HFFc6 (cell line): ENCODE data around the gene HSD11B2. TPM values are rescaled to one million over a fixed set of nuclear protein-coding genes. Genes with fewer than 3 reads are reported as not detected.
A peak's percentile ranks its signal among the peaks of the same experiment; 100 is the strongest.

Experiments used
- DNase-seq: peaks from one replicate; pipeline ENCODE4 v3.0.0-alpha.2; 2018
- H3K27ac Mint-ChIP-seq: 2 replicates; pipeline ENCODE4 v1.8.0; 2020; ENCODE audit warnings: mild to moderate bottlenecking, mixed read lengths
- H3K27me3 Mint-ChIP-seq: 2 replicates; pipeline ENCODE4 v1.8.0; 2021; ENCODE audit warnings: mild to moderate bottlenecking, moderate library complexity, mixed read lengths; ENCODE audit not compliant: insufficient read depth
- H3K36me3 Mint-ChIP-seq: 2 replicates; pipeline ENCODE4 v1.8.0; 2021; ENCODE audit warnings: low read depth, mixed read lengths
- H3K4me1 Mint-ChIP-seq: 2 replicates; pipeline ENCODE4 v1.8.0; 2020; ENCODE audit warnings: low read depth, mixed read lengths
- H3K4me3 Mint-ChIP-seq: 2 replicates; pipeline ENCODE4 v1.8.0; 2020; ENCODE audit warnings: mild to moderate bottlenecking, moderate library complexity, mixed read lengths
- H3K9me3 Mint-ChIP-seq: 2 replicates; pipeline ENCODE4 v1.8.0; 2020; ENCODE audit warnings: mild to moderate bottlenecking, mixed read lengths
- CTCF ChIP-seq: fragments of 200-600 bp; sonication (generic); IDR thresholded peaks from 2 replicates; pipeline ENCODE4 v1.5.0; 2021; ENCODE audit warnings: antibody characterized with exemption, mild to moderate bottlenecking
- total RNA-seq, 6 experiments: library from RNA; stranded (reverse); fragmentation: NEBNext Ultra II Directional; extraction: Animal tissue kit (Norgen Biotek cat#: 25700); gene quantifications; 2 replicates in 1 of 6; 3 replicates in 5 of 6; pipeline ENCODE4 v1.2.3, GENCODE V29; 2021

HSD11B2 gene
- total RNA-seq, 6 experiments from 2014 or later = not detected

GRCh38 chr16:67395458-67396158 is 35.3 kb upstream of the HSD11B2 start:
- Mint-ChIP-seq H3K27me3 (peaks cover 9% of the 10 kb centered on the region), H3K27ac (no peak overlapping the region), H3K36me3 (no peaks in the 10 kb centered on the region), H3K4me1 (no peaks in the 10 kb centered on the region), H3K4me3 (no peak overlapping the region), H3K9me3 (no peaks in the 10 kb centered on the region)
- no peak for TF ChIP-seq CTCF
- DNase-seq = no peak

GRCh38 chr16:67396159-67397035 is 34.5 kb upstream of the HSD11B2 start:
- H3K36me3 Mint-ChIP-seq = no peaks in the 10 kb centered on the region
- peak; percentile 94 for DNase-seq
- no peak overlapping the region for H3K4me3 Mint-ChIP-seq
- H3K27ac Mint-ChIP-seq = peak overlapping the region; percentile 59
- no peaks in the 10 kb centered on the region for H3K9me3 Mint-ChIP-seq
- peaks cover 15% of the 10 kb centered on the region for H3K27me3 Mint-ChIP-seq
- no peaks in the 10 kb centered on the region for H3K4me1 Mint-ChIP-seq
- no peak for TF ChIP-seq CTCF

- peaks cover 22% of the 10 kb centered on the region for H3K27me3 Mint-ChIP-seq
- no peaks in the 10 kb centered on the region for H3K4me1 Mint-ChIP-seq
- no peak for DNase-seq
- peak overlapping the region; percentile 24; the same call in 1 of the 2 replicates for H3K27ac Mint-ChIP-seq
- TF ChIP-seq CTCF = no peak
- no peak overlapping the region for H3K4me3 Mint-ChIP-seq
- H3K9me3 Mint-ChIP-seq = no peaks in the 10 kb centered on the region
- no peaks in the 10 kb centered on the region for H3K36me3 Mint-ChIP-seq
Measured at GRCh38 chr16:67397036-67397801, 33.7 kb upstream of the HSD11B2 start.

- Mint-ChIP-seq H3K4me3 (no peak overlapping the region), H3K27me3 (peaks cover 19% of the 10 kb centered on the region), H3K27ac (no peak overlapping the region), H3K4me1 (no peaks in the 10 kb centered on the region), H3K36me3 (no peaks in the 10 kb centered on the region), H3K9me3 (no peaks in the 10 kb centered on the region)
- TF ChIP-seq CTCF = no peak; the same call in 1 of the 2 replicates
- no peak for DNase-seq
Measured at GRCh38 chr16:67397812-67398545, 32.9 kb upstream of the HSD11B2 start.
